ENCODE data around the gene MAMLD1.

The MAMLD1 gene

GRCh38 chrX:150506020-150506419 lies 142.9 kb downstream of the MAMLD1 start:
- DNase-seq = no peak

- DNase-seq = no peak
Measured at GRCh38 chrX:150506486-150506885, 143.4 kb downstream of the MAMLD1 start.

GRCh38 chrX:150507251-150507856 lies 144.2 kb downstream of the MAMLD1 start:
- DNase-seq = no peak

GRCh38 chrX:150508018-150508417 lies 144.9 kb downstream of the MAMLD1 start:
- no peak for DNase-seq

- no peak for DNase-seq
Measured at GRCh38 chrX:150508451-150509367, 145.6 kb downstream of the MAMLD1 start.

- DNase-seq = no peak
Measured at GRCh38 chrX:150509703-150510102, 146.6 kb downstream of the MAMLD1 start.

- DNase-seq = no peak
Measured at GRCh38 chrX:150512461-150512901, 149.4 kb downstream of the MAMLD1 start.

GRCh38 chrX:150513544-150513943 lies 150.4 kb downstream of the MAMLD1 start:
- DNase-seq = no peak

- no peak for DNase-seq
Measured at GRCh38 chrX:150514462-150514861, 151.3 kb downstream of the MAMLD1 start.

GRCh38 chrX:150515801-150516200 lies 152.7 kb downstream of the MAMLD1 start:
- DNase-seq = no peak

- no peak for DNase-seq
Measured at GRCh38 chrX:150517303-150517910, 154.3 kb downstream of the MAMLD1 start.

- no peak for DNase-seq
Measured at GRCh38 chrX:150522494-150522893, 159.4 kb downstream of the MAMLD1 start.

GRCh38 chrX:150525061-150525919 lies 162.2 kb downstream of the MAMLD1 start:
- no peak for DNase-seq

- DNase-seq = no peak
Measured at GRCh38 chrX:150526692-150527091, 163.6 kb downstream of the MAMLD1 start.

GRCh38 chrX:150527108-150527507 lies 164.0 kb downstream of the MAMLD1 start:
- no peak for DNase-seq

- DNase-seq = no peak
Measured at GRCh38 chrX:150529587-150529986, 166.5 kb downstream of the MAMLD1 start.

GRCh38 chrX:150530821-150531220 lies 167.7 kb downstream of the MAMLD1 start:
- no peak for DNase-seq

GRCh38 chrX:150531467-150531866 lies 168.3 kb downstream of the MAMLD1 start:
- DNase-seq = no peak

- DNase-seq = no peak
Measured at GRCh38 chrX:150533863-150534262, 170.7 kb downstream of the MAMLD1 start.

- no peak for DNase-seq
Measured at GRCh38 chrX:150536455-150537116, 173.5 kb downstream of the MAMLD1 start.

- no peak for DNase-seq
Measured at GRCh38 chrX:150537851-150538250, 174.7 kb downstream of the MAMLD1 start.

GRCh38 chrX:150540965-150541364 lies 177.8 kb downstream of the MAMLD1 start:
- no peak for DNase-seq

Data from activated CD4-positive, alpha-beta T cell treated with anti-CD3 and anti-CD28 coated beads, Interleukin-2, amount 50 U/mL, for 16 hours (primary cell).